ENCODE data around the gene CASK. TPM values are rescaled to one million over a fixed set of nuclear protein-coding genes. Genes with fewer than 3 reads are reported as not detected.

The CASK gene
- total and polyA plus RNA-seq, 2 of the 13 experiments (the other 11 are each of a cell fraction or from before 2014, with no cell fraction given): 14.5 to 16.0 TPM

GRCh38 chrX:41522671-41523070, 400.7 kb downstream of the CASK start:
- no peak for FAIRE-seq

GRCh38 chrX:41522081-41522480, 401.3 kb downstream of the CASK start:
- 100% methylated on average over 2 of the region's 2 CpGs for WGBS (ENCODE audit: low lambda C conversion rate)
- in situ Hi-C loops (cut with HindIII; ENCODE audit: extremely low pct_ligation_motif_present, low pct_unique_long_range_greater_than_20kb): no loop called here
- H3K79me2 ChIP-seq (ENCODE audit: insufficient read depth, low read length): no peaks in the 10 kb centered on the region
- ATAC-seq: no peak
- no peak overlapping the region for H2AFZ ChIP-seq (ENCODE audit: low read length)
- ChIA-PET POLR2A (no interaction called here), CTCF (ENCODE audit: low intra/inter-chr PET ratio, low total read pairs) (no interaction called here)
- no peaks in the 10 kb centered on the region for H3K4me1 ChIP-seq (ENCODE audit: insufficient read depth, low read length)
- no peak for DNase-seq (ENCODE audit: low spot score)
- intact Hi-C loops (cut with micrococcal nuclease; ENCODE audit: unreplicated experiment): no loop called here
- no peaks in the 10 kb centered on the region for H3K27me3 ChIP-seq (ENCODE audit: control insufficient read depth in 1 of 2, insufficient read depth in 2 of 2, low read length in 2 of 2)
- BruUV-seq (replicated peaks): no TSS peak
- H3K9ac ChIP-seq (ENCODE audit: insufficient read depth, low read depth, low read length): no peak overlapping the region
- no peaks in the 10 kb centered on the region for H4K20me1 ChIP-seq (ENCODE audit: insufficient read depth, low read length)
- H3K9me3 ChIP-seq (ENCODE audit: low read length): no peaks in the 10 kb centered on the region
- H3K4me2 ChIP-seq (ENCODE audit: low read depth, low read length): no peak overlapping the region
- H3K36me3 ChIP-seq (replicated peaks in 1 of 2; ENCODE audit: control insufficient read depth in 1 of 2, insufficient read depth in 2 of 2, low read length in 2 of 2): no peaks in the 10 kb centered on the region
- no peak for FAIRE-seq
- no peak overlapping the region for H3K27ac ChIP-seq (ENCODE audit: extremely low read length, insufficient read depth, low read length)
- TF ChIP-seq CREB1 (IDR thresholded peaks at IDR 0.05) (no peak), CREB1 (CRISPR knock-in tag; IDR thresholded peaks at IDR 0.05) (no peak), ZNF572 (CRISPR knock-in tag; IDR thresholded peaks at IDR 0.05) (no peak), ZNF792 (CRISPR knock-in tag; IDR thresholded peaks at IDR 0.05) (no peak), ZNF879 (CRISPR knock-in tag; IDR thresholded peaks at IDR 0.05) (no peak), TARDBP (CRISPR knock-in tag; IDR thresholded peaks at IDR 0.05) (no peak), SNAPC2 (CRISPR knock-in tag; IDR thresholded peaks at IDR 0.05) (no peak), ZNF788 (CRISPR knock-in tag; IDR thresholded peaks at IDR 0.05; ENCODE audit: borderline replicate concordance) (no peak), RBFOX2 (IDR thresholded peaks at IDR 0.05; ENCODE audit: low read depth, low read length) (no peak), ERF (CRISPR knock-in tag; IDR thresholded peaks at IDR 0.05) (no peak), ZNF20 (CRISPR knock-in tag; IDR thresholded peaks at IDR 0.05) (no peak)
- TF ChIP-seq, protein P1, sequence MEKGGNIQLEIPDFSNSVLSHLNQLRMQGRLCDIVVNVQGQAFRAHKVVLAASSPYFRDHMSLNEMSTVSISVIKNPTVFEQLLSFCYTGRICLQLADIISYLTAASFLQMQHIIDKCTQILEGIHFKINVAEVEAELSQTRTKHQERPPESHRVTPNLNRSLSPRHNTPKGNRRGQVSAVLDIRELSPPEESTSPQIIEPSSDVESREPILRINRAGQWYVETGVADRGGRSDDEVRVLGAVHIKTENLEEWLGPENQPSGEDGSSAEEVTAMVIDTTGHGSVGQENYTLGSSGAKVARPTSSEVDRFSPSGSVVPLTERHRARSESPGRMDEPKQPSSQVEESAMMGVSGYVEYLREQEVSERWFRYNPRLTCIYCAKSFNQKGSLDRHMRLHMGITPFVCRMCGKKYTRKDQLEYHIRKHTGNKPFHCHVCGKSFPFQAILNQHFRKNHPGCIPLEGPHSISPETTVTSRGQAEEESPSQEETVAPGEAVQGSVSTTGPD (CRISPR knock-in tag; IDR thresholded peaks at IDR 0.05): no peak
- H3K4me3 ChIP-seq (replicated peaks in 1 of 3; ENCODE audit: insufficient read depth in 1 of 3, low read depth in 2 of 3, low read length in 3 of 3): no peak overlapping the region

More at GRCh38 chrX:41522671-41523070, 400.7 kb downstream of the CASK start:
- Histone ChIP-seq H3K27ac (ENCODE audit: extremely low read length, insufficient read depth, low read length) (no peak overlapping the region), H3K9ac (ENCODE audit: insufficient read depth, low read depth, low read length) (no peak overlapping the region), H2AFZ (ENCODE audit: low read length) (no peak overlapping the region), H3K4me3 (replicated peaks in 1 of 3; ENCODE audit: insufficient read depth in 1 of 3, low read depth in 2 of 3, low read length in 3 of 3) (no peak overlapping the region), H3K4me1 (ENCODE audit: insufficient read depth, low read length) (no peaks in the 10 kb centered on the region), H3K79me2 (ENCODE audit: insufficient read depth, low read length) (no peaks in the 10 kb centered on the region), H3K9me3 (ENCODE audit: low read length) (no peaks in the 10 kb centered on the region), H3K4me2 (ENCODE audit: low read depth, low read length) (no peak overlapping the region), H3K36me3 (replicated peaks in 1 of 2; ENCODE audit: control insufficient read depth in 1 of 2, insufficient read depth in 2 of 2, low read length in 2 of 2) (no peaks in the 10 kb centered on the region), H4K20me1 (ENCODE audit: insufficient read depth, low read length) (no peaks in the 10 kb centered on the region), H3K27me3 (ENCODE audit: control insufficient read depth in 1 of 2, insufficient read depth in 2 of 2, low read length in 2 of 2) (no peaks in the 10 kb centered on the region)
- TF ChIP-seq STAT5B (CRISPR knock-in tag; IDR thresholded peaks at IDR 0.05) (no peak), ZNF703 (CRISPR knock-in tag; IDR thresholded peaks at IDR 0.05; ENCODE audit: borderline replicate concordance) (no peak), RBM39 (IDR thresholded peaks at IDR 0.05; ENCODE audit: low read depth, low read length, poor library complexity, severe bottlenecking) (no peak), FOXP1 (IDR thresholded peaks at IDR 0.05) (no peak), FOXP1 (CRISPR knock-in tag; IDR thresholded peaks at IDR 0.05) (no peak), ZNF724P (CRISPR knock-in tag; IDR thresholded peaks at IDR 0.05; ENCODE audit: borderline replicate concordance) (no peak), THAP11 (CRISPR knock-in tag; IDR thresholded peaks at IDR 0.05) (no peak), SCMH1 (CRISPR knock-in tag; IDR thresholded peaks at IDR 0.05; ENCODE audit: borderline replicate concordance) (no peak)
- in situ Hi-C loops (cut with HindIII; ENCODE audit: extremely low pct_ligation_motif_present, low pct_unique_long_range_greater_than_20kb): no loop called here
- intact Hi-C loops (cut with micrococcal nuclease; ENCODE audit: unreplicated experiment): no loop called here
- ChIA-PET CTCF (ENCODE audit: low intra/inter-chr PET ratio, low total read pairs) (no interaction called here), POLR2A (no interaction called here)
- DNase-seq (ENCODE audit: low spot score) (no peak), ATAC-seq (no peak)
- WGBS (ENCODE audit: low lambda C conversion rate): 96% methylated on average over 4 of the region's 4 CpGs
- no TSS peak for BruUV-seq (replicated peaks)

Data from HepG2 (cell line).